Loucy (cell line): Measurements from ENCODE around the gene GOLGA7B.

ENCODE experiments used
- CTCF ChIP-seq: fragments of 200-600 bp; sonication (generic); conservative IDR thresholded peaks from 2 replicates; pipeline ENCODE4 v1.5.1; 2014; ENCODE audit warnings: mild to moderate bottlenecking, antibody characterized with exemption, low read length
- EZH2phosphoT487 ChIP-seq: fragments of 200-600 bp; IDR thresholded peaks from 2 replicates; pipeline ENCODE4 v1.6.1; 2018; ENCODE audit warnings: antibody characterized with exemption, mild to moderate bottlenecking, moderate library complexity, borderline replicate concordance

DNA sequence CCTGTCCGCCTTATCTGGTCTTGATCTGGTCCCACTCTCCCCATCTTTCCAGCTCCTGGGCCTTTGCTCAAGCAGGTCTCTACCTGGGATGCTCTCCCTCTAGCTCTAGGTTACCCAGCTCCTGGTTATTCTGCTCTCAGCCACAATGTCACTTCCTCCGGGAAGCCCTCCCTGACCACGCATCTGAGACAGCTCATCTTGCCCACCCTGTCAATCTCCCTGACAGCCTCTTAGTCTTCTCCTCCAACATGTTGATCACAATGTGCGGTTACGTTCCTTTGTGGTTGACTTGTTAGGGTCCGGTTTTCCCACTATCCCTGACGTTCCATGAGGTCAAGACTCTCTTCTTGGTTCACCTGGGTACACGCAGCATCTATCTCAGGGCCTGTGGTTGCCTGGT, 55.6 kb downstream of the GOLGA7B start:
- TF ChIP-seq CTCF, result no peak
- TF ChIP-seq EZH2phosphoT487, result no peak
